GM19324 (cell line): Measurements from ENCODE around the gene METTL6.
"Not testable (repeated sequence)": the region's sequence is repeated elsewhere in the genome, so short reads cannot be mapped to it uniquely, and the experiment has no call there.

Experiments used
- ATAC-seq: cut with Tn5 transposase; IDR thresholded peaks from one replicate; pipeline ENCODE4 v1.9.1; 2021; ENCODE audit warnings: mild to moderate bottlenecking, moderate library complexity; ENCODE audit not compliant: unreplicated experiment, low FRiP score

Gene METTL6, protein sequence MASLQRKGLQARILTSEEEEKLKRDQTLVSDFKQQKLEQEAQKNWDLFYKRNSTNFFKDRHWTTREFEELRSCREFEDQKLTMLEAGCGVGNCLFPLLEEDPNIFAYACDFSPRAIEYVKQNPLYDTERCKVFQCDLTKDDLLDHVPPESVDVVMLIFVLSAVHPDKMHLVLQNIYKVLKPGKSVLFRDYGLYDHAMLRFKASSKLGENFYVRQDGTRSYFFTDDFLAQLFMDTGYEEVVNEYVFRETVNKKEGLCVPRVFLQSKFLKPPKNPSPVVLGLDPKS

DNA sequence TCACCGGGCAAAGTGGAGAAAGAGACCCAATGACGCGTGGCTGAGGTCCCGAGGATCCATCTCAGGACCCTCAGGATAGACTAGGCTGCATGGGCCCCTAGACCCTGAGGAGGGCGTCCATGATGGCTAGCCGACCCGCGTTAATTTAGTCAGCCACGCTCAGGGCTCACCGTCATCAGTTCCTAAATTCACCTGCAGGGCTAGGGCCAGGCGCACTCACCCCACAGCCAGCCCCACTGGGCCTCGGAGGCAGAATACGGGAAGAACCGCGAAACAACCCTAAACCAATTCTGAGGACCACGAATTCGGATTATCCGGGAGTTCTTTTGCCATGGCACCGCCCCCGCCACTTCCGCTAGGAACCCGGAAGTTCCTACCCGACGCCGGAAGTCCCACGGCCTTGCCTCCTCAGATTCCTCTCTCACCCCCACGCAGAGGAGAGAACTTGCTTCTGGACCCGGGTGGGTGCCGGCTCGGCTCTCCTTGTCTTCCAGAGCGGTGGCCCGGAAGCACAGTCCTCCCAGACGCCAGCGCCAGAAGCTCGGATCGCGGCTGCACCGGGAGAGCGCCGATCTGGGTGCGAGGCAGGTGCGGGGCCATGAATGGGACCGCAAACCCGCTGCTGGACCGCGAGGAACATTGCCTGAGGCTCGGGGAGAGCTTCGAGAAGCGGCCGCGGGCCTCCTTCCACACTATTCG lies at the start of gene METTL6, which contains the start of gene EAF1:
Gene METTL6, minus strand, starts transcription at position 363 of the 699 bp plus-strand sequence. CDS start 1,033 bp downstream, outside the sequence.
Gene EAF1, plus strand, starts transcription at position 417 of the 699 bp plus-strand sequence. Its CDS starts 182 bp downstream, at position 599.
- ATAC-seq = peak; percentile 87

DNA sequence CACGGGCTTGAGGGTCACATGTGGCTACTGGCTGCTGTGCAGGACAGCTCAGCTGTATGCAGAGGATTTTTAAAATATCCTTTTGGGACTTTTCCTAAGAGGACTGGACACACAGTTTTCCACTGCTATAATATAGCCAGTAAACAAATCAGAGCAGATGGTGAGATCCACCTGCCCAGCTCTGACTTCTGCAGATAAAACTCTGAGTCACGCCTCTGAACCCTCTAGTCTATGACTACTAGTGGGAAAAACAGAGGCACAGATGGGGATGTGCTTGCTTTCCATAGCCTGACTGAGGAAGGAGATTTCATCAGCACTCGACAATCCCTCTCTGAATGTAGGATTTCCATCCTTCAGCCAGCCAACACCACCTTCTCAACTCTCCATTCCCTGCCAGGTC lies 49.0 kb upstream of the METTL6 start:
- no peak for ATAC-seq

DNA sequence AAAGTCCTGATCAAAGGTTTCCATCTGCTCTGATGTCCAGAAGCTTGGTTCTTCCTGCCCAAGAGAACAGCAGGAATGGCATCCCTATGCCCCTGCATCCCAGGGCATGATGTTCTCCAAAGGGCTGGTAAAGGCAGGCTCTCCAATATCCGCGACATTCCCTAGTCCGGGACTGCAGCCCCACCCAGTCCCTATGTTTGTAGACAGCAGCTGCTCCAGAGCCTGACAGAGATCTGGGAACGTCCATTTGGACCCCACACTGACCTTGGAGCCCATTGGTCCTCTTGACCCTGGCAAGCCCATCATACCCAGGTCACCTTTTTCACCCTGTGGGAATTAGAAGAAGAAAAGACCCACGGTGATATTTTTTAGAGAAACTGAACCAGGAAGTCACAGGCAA lies 47.8 kb upstream of the METTL6 start:
- ATAC-seq = no peak

DNA sequence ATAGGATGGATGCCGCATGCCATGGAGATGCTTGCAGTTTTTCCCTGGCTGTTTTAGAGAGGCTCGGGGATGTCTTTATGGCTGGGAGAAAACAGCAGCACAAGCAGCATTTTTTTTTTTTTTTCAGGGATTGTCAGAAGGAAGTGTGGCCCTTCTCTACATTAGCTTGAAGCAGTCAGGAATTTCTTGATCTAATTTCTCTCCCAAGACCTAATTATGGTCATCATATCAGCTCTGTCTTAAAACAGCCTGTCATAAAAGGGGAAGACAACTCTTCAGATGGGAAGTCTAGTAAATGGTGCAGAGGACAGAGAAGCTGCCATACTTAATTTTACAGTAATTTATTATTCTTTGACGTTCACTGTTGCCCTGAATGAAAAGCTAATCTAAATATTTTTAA lies 44.5 kb upstream of the METTL6 start:
- no peak for ATAC-seq

DNA sequence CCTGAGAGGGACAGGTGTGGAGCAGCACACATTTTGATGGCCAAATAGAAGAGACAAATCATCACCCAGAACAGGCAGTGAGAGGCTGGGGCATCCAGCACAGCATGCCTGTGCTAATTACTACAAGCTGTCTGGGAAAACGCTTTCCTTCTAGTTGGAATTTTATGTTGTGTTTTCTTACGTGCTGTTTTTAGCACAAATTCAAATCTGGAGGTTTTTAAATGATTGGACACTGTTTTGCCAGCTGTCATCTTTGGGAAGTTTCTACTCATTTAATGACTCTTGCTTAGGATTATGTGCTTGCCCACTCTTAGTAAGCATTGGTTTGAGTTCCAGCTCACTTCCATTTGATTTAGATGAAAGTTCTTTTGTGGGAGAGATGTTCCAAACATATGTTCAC lies 43.5 kb upstream of the METTL6 start:
- no peak for ATAC-seq

DNA sequence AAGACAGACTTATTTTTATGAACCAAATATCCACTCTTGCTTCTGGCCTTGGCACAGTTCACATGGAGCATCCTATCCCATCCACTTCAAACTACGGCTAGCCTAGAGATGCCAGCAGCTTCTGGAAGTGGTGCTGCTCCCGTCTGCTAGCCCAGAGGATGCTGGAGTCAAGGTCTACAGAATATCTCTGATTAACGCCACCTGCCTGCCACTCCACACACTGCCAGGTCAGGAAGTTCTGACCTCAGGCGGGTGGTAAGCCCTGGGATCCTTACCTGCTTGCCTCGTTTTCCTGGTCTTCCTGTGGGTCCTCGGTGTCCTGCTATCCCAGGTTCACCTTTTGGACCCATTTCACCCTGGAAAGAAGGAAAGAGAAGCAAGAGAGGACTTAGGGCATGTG lies 42.9 kb upstream of the METTL6 start:
- ATAC-seq = no peak

DNA sequence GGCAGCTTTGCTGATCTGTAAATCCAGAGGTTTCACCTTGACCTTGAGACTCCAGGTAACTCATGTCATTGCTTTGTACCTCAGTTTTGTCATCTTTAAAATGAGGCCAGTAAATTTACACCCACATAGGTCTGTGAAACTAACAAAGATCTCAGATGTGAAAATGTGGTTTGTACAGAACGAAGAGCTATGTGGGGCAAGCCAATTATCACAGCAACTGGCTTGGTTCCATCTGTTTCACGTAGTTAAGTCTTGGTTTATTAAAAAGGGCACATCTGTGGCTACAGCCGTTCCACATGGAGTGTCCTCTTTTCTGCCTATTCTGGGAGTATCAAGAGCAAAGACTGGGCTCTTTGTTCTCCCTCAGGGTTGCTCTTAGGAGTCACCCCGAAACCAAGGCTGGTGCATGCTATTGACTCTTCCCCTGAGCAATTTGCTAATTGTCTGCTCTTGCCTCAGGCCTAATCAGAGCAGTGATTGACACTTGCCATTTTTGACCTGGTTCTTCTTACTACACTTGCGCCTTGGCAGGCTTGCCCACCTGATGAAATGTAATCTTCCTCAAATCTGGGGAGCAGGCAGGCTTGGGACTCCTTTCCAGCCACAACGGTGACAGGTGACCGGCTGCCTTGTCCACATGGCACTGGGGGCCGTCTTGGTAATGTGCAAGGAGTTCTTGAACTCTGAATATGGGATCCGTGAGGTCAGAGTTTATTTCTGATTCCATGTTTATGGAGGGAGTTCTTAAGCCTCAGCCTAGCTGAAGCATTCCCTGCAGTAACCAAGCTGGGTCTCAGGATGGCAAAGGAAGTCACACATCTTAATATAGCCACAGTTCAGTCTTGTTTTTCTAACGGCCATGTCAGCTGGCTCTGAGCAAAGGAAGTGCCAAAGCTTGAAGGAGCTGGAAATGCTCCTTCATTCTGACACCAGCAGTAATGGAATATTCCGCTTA lies 40.2 kb upstream of the METTL6 start:
- ATAC-seq = no peak

DNA sequence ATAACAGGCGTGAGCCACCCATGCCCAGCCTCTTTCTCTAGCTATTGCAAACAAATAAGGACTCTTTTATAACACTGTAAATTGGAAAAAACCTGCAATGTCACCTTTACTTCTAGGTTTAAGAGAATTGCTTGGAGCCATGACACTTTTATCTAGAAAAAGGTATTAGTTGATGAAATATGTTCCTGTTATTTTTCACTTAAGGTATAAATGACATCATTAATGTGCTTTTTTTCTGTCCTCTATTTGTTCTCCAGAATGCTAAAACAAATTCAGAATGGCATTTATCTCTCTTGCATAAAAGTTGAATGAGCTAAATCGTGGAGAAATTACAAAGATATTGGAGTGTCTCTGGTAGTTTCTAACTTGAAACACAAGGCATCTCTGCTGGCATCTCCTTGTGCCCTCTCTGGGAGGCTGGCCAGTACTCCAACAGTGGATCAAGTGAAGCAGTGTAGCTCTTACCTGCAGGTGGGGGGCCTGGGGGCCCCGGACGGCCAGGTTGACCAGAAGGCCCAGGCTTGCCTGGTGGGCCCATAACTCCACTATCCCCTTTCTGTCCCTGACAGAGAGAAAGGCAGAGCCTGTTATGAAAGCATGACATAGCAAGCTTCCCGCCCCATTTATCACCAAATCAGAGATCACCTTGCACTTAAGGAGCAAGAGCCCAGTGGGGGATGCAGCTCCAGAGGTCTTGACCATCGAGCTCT lies 38.7 kb upstream of the METTL6 start:
- ATAC-seq = no peak

DNA sequence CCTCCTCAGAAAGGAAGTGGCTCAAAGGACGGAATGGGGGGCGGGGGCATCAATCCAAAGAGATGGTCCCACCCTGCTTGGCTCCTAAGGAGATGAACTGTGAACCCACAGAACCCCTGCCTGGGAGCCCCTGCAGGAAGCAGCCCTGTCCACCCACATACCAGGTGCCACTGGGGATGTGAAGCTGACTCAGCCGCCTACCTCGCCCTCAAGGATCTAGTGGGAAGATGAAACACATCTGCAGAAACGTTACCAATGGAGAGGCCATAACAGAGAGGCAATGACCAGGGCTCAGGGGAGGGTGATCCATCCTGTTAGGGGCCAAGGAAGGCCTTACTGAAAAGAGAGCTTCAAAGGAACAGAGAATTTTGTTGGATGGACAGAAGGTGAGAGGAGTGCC lies 35.1 kb upstream of the METTL6 start:
- no peak for ATAC-seq

DNA sequence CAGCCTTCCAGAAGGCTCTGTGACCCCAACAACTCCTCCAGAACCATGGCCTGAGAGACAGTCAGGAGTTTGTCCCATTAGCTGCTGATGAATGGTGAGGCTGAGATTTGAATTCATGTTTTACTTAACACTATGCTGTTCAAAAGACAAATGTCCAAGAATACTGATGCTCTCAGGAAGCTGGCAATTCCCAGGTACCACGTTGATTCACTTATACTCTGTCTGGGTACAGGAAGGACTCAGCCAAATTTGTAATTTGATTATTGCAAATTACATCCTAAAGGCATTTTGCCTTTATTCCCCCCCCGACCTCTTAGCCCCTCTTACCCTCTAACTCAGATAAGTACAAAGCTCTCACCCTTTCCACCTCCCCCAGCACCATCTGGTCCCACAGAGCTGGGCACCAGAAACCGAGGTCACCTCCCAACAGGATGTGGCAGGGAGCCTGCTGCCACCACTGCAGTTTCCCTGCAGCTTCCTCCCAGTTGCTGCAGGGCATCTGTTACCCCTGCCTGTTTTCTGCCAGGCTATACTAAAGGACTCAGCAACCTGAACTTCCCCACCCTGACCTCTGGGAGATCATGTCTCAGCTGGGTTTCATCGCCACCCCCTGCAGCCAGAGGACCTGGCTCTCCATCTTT lies 33.7 kb upstream of the METTL6 start:
- ATAC-seq = no peak

DNA sequence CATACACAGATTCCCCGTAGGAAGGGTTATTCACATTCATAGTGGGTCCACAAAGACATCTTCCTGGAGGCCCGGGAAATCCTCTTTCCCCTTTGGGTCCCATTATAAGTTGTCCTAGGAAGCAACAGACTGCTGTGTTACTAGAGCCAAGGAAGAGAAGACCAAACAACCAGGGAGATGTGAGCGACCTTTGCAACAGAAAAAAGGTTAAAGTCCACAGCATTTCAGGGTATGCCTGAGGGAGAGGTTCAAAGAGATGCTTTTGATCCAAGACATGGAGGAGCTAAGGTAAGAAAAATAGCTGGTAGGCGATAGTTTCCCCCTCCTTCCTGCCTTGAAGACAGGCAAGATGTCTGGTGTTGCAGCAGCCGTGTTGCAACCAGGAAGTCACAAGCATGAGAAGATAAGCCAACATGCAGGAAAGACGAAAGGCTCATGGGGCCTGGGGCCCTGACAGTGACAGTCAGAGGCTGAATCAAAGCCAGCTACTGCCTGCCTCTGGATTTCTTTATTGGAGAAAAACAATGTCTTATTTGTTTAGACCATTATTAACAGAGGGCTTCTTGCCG lies 31.0 kb upstream of the METTL6 start:
- no peak for ATAC-seq

DNA sequence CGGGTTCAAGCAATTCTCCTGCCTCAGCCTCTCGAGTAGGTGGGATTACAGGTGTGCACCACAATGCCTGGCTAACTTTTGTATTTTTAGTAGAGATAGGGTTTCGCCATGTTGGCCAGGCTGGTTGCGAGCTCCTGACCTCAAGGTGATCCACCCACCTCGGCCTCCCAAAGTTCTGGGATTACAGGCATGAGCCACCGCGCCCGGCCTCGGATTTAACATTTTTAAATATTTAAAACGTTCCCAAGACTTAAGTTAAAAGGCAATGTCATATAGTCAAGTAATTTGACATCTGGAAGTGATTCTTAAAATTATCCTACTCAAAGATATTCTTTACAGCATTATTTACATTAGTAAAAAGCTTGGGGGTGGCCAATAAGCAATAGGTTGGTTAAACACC lies 29.6 kb upstream of the METTL6 start:
- not testable (repeated sequence) for ATAC-seq

DNA sequence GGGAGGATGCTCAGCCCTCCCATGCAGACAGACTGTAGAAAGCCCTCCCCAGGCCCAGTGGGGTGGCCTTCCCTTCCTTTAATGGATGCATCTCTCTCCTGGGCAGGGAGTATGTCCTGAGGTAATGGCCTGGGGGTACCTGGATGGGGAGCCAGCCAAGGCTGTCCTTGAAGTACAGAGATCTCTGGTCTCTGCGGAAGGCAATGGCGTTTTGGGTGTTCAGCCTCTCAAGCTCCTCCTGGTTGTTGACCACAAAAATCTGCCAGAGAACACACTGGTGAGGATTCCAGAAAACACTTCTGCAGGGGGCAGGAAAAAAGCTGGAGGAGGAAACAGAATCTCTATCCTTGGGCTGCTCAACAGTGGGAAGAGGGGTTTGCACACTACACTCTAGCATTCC lies 29.0 kb upstream of the METTL6 start:
- no peak for ATAC-seq

DNA sequence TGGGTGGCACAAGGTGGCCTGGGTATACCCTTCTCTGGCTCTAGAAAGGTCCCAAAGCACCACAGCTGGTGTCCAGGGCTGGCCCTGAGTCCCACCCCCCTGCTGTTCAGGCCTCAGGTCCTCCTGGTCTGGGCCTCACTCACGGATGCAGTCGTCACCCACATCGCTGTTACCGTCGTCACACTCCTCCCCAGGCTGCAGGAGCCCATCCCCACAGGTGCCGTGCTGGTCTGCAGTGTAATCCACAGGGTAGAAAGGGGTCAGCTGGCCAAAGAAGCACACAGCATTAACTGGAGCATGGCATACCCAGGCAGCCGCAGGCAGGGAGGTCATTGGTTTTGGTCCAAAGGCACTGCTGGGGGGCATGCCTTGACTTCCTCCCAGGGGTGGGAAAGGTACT lies 28.4 kb upstream of the METTL6 start:
- no peak for ATAC-seq

DNA sequence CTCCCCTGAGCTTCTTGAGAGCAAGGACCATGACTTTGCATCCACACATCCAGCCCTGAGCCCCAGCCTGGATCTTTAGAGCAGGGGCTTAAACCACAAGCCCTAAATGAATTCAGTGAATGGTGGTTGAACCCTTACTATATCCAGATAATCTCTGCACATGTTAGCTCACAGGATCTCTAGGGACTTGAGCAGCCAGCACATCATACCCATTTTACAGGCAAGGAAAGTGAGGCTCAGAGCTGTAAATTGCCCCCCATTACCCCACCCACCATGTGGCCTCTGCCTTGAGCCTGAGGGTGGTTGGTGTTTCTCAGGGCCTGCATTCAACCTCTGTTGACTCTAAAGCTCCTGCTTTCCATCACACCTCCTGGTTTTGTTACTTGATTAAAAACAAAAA lies 27.6 kb upstream of the METTL6 start:
- ATAC-seq = no peak

DNA sequence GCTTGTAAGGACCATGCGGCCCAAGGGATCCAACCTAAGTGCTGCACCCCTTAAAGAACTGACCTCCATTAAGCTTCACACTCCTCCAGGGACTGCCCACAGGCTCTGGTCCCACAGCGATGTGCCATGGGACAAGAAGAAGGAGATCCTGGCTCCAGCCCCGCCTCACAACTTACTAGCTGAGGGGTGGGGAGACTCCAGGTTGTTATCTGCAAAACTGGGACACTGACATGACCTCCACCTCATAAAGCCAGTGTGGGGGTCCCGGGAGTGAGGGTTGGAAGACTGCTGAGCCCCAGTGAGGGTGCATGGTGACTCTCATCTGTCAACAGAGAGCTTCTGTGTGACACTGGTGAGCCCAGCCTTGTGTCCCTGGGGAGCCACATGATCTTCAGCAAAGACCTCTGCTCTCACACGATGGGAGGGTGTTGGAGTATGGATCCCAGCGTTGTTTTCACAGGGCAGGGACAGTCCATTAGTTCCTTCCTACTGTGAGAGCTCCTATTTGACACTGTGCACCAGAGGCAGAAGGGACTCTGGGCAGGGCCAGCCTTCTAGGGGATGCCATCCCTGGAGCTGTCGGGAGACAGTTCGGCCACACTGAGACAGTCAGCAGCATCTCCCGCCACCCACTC lies 26.8 kb upstream of the METTL6 start:
- no peak for ATAC-seq

DNA sequence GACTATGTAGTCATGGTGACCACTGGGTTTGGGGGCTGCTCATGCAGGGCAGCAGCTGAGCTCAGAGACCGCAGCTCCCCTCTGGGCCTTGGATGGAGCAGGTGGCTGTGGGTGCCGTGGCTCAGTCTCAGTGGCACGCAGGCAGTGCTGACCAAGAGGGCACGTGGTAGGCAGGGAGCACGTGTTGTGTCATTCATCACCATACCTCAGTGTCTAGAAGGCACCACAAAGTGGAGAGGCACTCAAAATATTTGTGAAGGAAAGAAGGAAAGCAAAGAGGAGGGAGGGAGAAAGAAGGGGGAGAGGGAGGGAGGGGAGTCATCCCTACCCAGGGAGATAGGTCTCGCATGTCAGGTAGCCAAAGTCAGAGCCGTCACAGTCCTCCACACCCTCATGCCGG lies 26.2 kb upstream of the METTL6 start:
- no peak for ATAC-seq

DNA sequence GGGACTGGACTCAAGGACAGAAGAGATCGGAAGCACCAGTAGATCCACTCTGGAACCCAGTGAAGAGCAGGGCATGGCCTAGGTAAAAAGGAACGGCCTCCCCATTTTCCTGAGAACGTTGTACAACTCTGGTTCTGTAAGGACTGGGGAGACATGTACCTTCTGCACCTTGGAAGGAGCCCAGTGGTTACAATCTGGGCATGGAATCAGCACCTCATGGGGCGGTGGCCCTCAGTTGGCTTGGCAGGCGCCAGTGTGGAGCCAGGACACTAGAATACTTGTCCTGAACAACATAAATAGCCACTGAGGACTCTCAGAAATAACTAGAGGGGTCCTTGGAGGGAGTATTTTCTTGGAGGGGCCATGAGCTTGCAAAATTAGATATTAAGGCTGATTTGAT lies 25.6 kb upstream of the METTL6 start:
- no peak for ATAC-seq

DNA sequence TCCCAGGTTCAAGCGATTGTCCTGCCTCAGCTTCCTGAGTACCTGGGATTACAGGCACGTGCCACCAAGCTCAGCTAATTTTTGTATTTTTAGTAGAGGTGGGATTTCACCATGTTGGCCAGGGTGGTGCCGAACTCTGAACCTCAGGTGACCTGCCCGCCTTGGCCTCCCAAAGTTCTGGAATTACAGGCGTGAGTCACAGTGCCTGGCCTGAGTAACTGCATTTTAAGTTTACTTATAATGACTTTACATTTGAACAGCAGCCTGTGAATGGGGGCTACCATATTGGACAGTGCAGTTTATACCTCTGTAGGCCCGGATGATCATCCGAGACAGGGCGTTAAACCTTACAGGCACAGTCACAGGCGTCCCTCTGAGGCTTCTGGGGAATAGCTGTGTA lies 24.8 kb upstream of the METTL6 start:
- no peak for ATAC-seq
